H1 (cell line): ENCODE measurements around the gene TXK. TPM values are rescaled to one million over a fixed set of nuclear protein-coding genes. Genes with fewer than 3 reads are reported as not detected.

ENCODE experiments used
- CTCF ChIA-PET: fragments of 300-600 bp; sonication (Branson Sonifier 250); formaldehyde crosslinking; loops from one replicate; lab custom pipeline; 2021; ENCODE audit not compliant: partially characterized antibody; lab: Charles Lee
- POLR2A ChIA-PET: fragments of 300-600 bp; sonication (Branson Sonifier 250); formaldehyde crosslinking; loops from one replicate; lab custom pipeline; 2021; ENCODE audit warnings: inconsistent platforms; ENCODE audit not compliant: partially characterized antibody; lab: Charles Lee
- DNase-seq, 2 experiments: peaks; one replicate each; pipeline versions ENCODE4 v3.0.0 to v3.0.0-alpha.2; 2010 to 2022; ENCODE audit warnings: low spot score in 2 of 2, low read depth in 1 of 2, mixed read lengths in 1 of 2
- FAIRE-seq: peaks from 2 replicates; lab custom pipeline; 2011; peaks lifted over from hg19 to GRCh38; lab: Jason Lieb, UNC
- H2AFZ ChIP-seq: 2 replicates; pipeline ENCODE4 v1.8.1; 2012; ENCODE audit warnings: low read length, inconsistent platforms
- H2AK5ac ChIP-seq: 2 replicates; pipeline ENCODE4 v1.6.1; 2013; ENCODE audit warnings: low read depth, low read length
- H2BK120ac ChIP-seq: replicated peaks from 2 replicates; pipeline ENCODE3; 2013; ENCODE audit warnings: low read depth, low read length, inconsistent platforms
- H2BK12ac ChIP-seq: 2 replicates; pipeline ENCODE4 v1.6.1; 2013; ENCODE audit warnings: low read depth, low read length
- H2BK15ac ChIP-seq: 2 replicates; pipeline ENCODE4 v1.6.1; 2013; ENCODE audit warnings: low read length
- H2BK20ac ChIP-seq: 2 replicates; pipeline ENCODE4 v1.6.1; 2013; ENCODE audit warnings: low read length
- H2BK5ac ChIP-seq: 2 replicates; pipeline ENCODE4 v1.6.1; 2013; ENCODE audit warnings: low read depth, low read length
- H3K14ac ChIP-seq: 2 replicates; pipeline ENCODE4 v1.6.1; 2013; ENCODE audit warnings: inconsistent platforms; ENCODE audit not compliant: insufficient read length
- H3K18ac ChIP-seq: 2 replicates; pipeline ENCODE4 v1.6.1; 2013; ENCODE audit warnings: low read length; ENCODE audit errors: extremely low read depth
- H3K23ac ChIP-seq: 2 replicates; pipeline ENCODE4 v1.6.1; 2013; ENCODE audit warnings: inconsistent platforms; ENCODE audit not compliant: insufficient read length
- H3K23me2 ChIP-seq: 2 replicates; pipeline ENCODE4 v1.6.1; 2013; ENCODE audit warnings: low read depth, low read length
- H3K27ac ChIP-seq: 2 replicates; pipeline ENCODE4 v1.6.1; 2011; ENCODE audit warnings: low read depth, low read length, inconsistent platforms
- H3K27me3 ChIP-seq, 4 experiments: replicated peaks in 1 of 4; 1 replicate in 1 of 4; 2 replicates in 3 of 4; pipeline versions ENCODE4 v1.6.1 to v1.8.1; 2011 to 2013; ENCODE audit warnings: low read length in 3 of 4, mild to moderate bottlenecking in 3 of 4, inconsistent platforms in 2 of 4, mixed read lengths in 2 of 4, moderate library complexity in 1 of 4; ENCODE audit not compliant: control insufficient read depth in 3 of 4, insufficient read depth in 3 of 4; ENCODE audit errors: extremely low read depth in 1 of 4
- H3K36me3 ChIP-seq, 4 experiments: 2 replicates each; pipeline versions ENCODE4 v1.6.1 to v1.8.1; 2011 to 2013; ENCODE audit warnings: mild to moderate bottlenecking in 4 of 4, low read length in 3 of 4, moderate library complexity in 2 of 4, control low read depth in 1 of 4, inconsistent platforms in 1 of 4; ENCODE audit not compliant: insufficient read depth in 4 of 4, control insufficient read depth in 2 of 4
- H3K4ac ChIP-seq: replicated peaks from 2 replicates; pipeline ENCODE3; 2013; ENCODE audit warnings: low read length, low read depth, mixed read lengths, inconsistent platforms; ENCODE audit not compliant: insufficient read length
- H3K4me1 ChIP-seq, 4 experiments: replicated peaks in 1 of 4; 1 replicate in 1 of 4; 2 replicates in 3 of 4; pipeline versions ENCODE4 v1.6.1 to v1.8.1; 2011 to 2013; ENCODE audit warnings: low read length in 3 of 4, inconsistent platforms in 2 of 4, mixed read lengths in 1 of 4; ENCODE audit not compliant: insufficient read depth in 4 of 4, control insufficient read depth in 3 of 4
- H3K4me2 ChIP-seq, 2 experiments: 2 replicates each; pipeline versions ENCODE4 v1.6.1 to v1.8.1; 2011 to 2013; ENCODE audit warnings: low read depth in 2 of 2, low read length in 2 of 2, control low read depth in 1 of 2, inconsistent platforms in 1 of 2, mild to moderate bottlenecking in 1 of 2; ENCODE audit not compliant: insufficient read depth in 1 of 2
- H3K4me3 ChIP-seq, 4 experiments: fragments of 200-600, 300-600 bp in 1 of 4; sonication (generic), shearing (Covaris generic), sonication (Bioruptor Twin) in 1 of 4; 2 replicates each; pipeline versions ENCODE4 v1.5.1 to v1.8.1; 2011 to 2016; ENCODE audit warnings: low read length in 4 of 4, low read depth in 3 of 4, control low read depth in 2 of 4, inconsistent platforms in 2 of 4, mild to moderate bottlenecking in 2 of 4, mixed read lengths in 1 of 4, moderate library complexity in 1 of 4; ENCODE audit not compliant: insufficient read depth in 2 of 4; ENCODE audit errors: extremely low read depth in 1 of 4
- H3K56ac ChIP-seq: replicated peaks from 2 replicates; pipeline ENCODE3; 2013; ENCODE audit warnings: low read depth, mild to moderate bottlenecking, mixed read lengths, low read length, inconsistent platforms; ENCODE audit not compliant: insufficient read length
- H3K79me1 ChIP-seq: 2 replicates; pipeline ENCODE4 v1.6.1; 2013; ENCODE audit warnings: low read depth, low read length, control low read depth
- H3K79me2 ChIP-seq, 2 experiments: 2 replicates each; pipeline versions ENCODE4 v1.6.1 to v1.8.1; 2012 to 2013; ENCODE audit warnings: low read length in 2 of 2, mild to moderate bottlenecking in 2 of 2, inconsistent platforms in 1 of 2; ENCODE audit not compliant: insufficient read depth in 2 of 2, control insufficient read depth in 1 of 2
- H3K9ac ChIP-seq, 4 experiments: replicated peaks in 1 of 4; 1 replicate in 1 of 4; 2 replicates in 3 of 4; pipeline versions ENCODE4 v1.6.1 to v1.8.1; 2011 to 2013; ENCODE audit warnings: low read depth in 3 of 4, low read length in 3 of 4, control low read depth in 2 of 4, mild to moderate bottlenecking in 2 of 4, moderate library complexity in 2 of 4, inconsistent platforms in 1 of 4; ENCODE audit errors: extremely low read depth in 1 of 4
- H3K9me3 ChIP-seq, 2 experiments: 2 replicates each; pipeline versions ENCODE4 v1.6.1 to v1.8.1; 2012 to 2013; ENCODE audit warnings: mild to moderate bottlenecking in 2 of 2, moderate library complexity in 2 of 2, control low read depth in 1 of 2, inconsistent platforms in 1 of 2, low read depth in 1 of 2, low read length in 1 of 2, mixed read lengths in 1 of 2; ENCODE audit not compliant: insufficient read depth in 2 of 2
- H4K20me1 ChIP-seq, 2 experiments: replicated peaks in 1 of 2; 2 replicates each; pipeline versions ENCODE3 to v1.8.1; 2011 to 2013; ENCODE audit warnings: inconsistent platforms in 2 of 2, low read length in 2 of 2, mild to moderate bottlenecking in 1 of 2; ENCODE audit not compliant: insufficient read depth in 2 of 2, control insufficient read depth in 1 of 2
- H4K5ac ChIP-seq: 2 replicates; pipeline ENCODE4 v1.6.1; 2013; ENCODE audit warnings: low read length, low read depth, mixed read lengths, inconsistent platforms; ENCODE audit not compliant: insufficient read length
- H4K8ac ChIP-seq: 2 replicates; pipeline ENCODE4 v1.8.0; 2013; ENCODE audit warnings: mild to moderate bottlenecking, moderate library complexity, low read length, inconsistent platforms; ENCODE audit not compliant: insufficient read depth; ENCODE audit errors: extremely low read depth
- H4K91ac ChIP-seq: replicated peaks from 2 replicates; pipeline ENCODE3; 2013; ENCODE audit warnings: low read length, mixed read lengths, inconsistent platforms; ENCODE audit not compliant: insufficient read length
- ASH2L ChIP-seq: fragments of 200-600, 300-600 bp; sonication (generic); IDR thresholded peaks from one replicate; pipeline ENCODE4 v1.7.1; 2017; ENCODE audit warnings: low read length
- CBX5 ChIP-seq: fragments of 300-800, 300-1000 bp; sonication (generic); IDR thresholded peaks from 2 replicates; pipeline ENCODE4 v1.7.1; 2016; ENCODE audit warnings: antibody characterized with exemption, low read length, low read depth
- CEBPB ChIP-seq: IDR thresholded peaks from 2 replicates; pipeline ENCODE4 v1.6.1; 2012; ENCODE audit warnings: low read depth, low read length
- CREB1 ChIP-seq: IDR thresholded peaks from 2 replicates; pipeline ENCODE4 v1.6.1; 2012; ENCODE audit warnings: inconsistent platforms
- GABPA ChIP-seq: IDR thresholded peaks from 2 replicates; pipeline ENCODE4 v1.6.1; 2011; ENCODE audit warnings: mild to moderate bottlenecking, low read length, moderate library complexity, borderline replicate concordance; ENCODE audit not compliant: insufficient read depth
- NANOG ChIP-seq: IDR thresholded peaks from 2 replicates; pipeline ENCODE4 v1.6.1; 2011; ENCODE audit warnings: low read length, low read depth, mild to moderate bottlenecking, inconsistent platforms; ENCODE audit not compliant: insufficient read depth, poor library complexity, severe bottlenecking
- POLR2A ChIP-seq, 2 experiments: IDR thresholded peaks; 1 replicate in 1 of 2; 2 replicates in 1 of 2; pipeline ENCODE4 v1.6.1; 2011; ENCODE audit warnings: low read depth in 2 of 2, low read length in 2 of 2, mild to moderate bottlenecking in 2 of 2; ENCODE audit errors: control extremely low read depth in 1 of 2
- POLR2AphosphoS5 ChIP-seq: IDR thresholded peaks from 2 replicates; pipeline ENCODE4 v1.6.1; 2011; ENCODE audit warnings: low read depth, low read length
- SIRT6 ChIP-seq: IDR thresholded peaks from one replicate; pipeline ENCODE4 v1.7.1; 2012; ENCODE audit warnings: low read length, inconsistent platforms
- SP1 ChIP-seq: IDR thresholded peaks from 2 replicates; pipeline ENCODE4 v1.6.1; 2011; ENCODE audit warnings: low read depth, low read length
- SP2 ChIP-seq: IDR thresholded peaks from 2 replicates; pipeline ENCODE4 v1.6.1; 2012; ENCODE audit warnings: mild to moderate bottlenecking, low read length, inconsistent platforms
- SUZ12 ChIP-seq: fragments of 200-600 bp; sonication (generic); IDR thresholded peaks from 2 replicates; pipeline ENCODE4 v1.6.1; 2012; ENCODE audit warnings: mild to moderate bottlenecking, inconsistent platforms, low read length, moderate library complexity, mixed read lengths
- TAF1 ChIP-seq: IDR thresholded peaks from 2 replicates; pipeline ENCODE4 v1.6.1; 2011; ENCODE audit warnings: mild to moderate bottlenecking, low read depth, low read length
- TEAD4 ChIP-seq: IDR thresholded peaks from 2 replicates; pipeline ENCODE4 v1.6.1; 2012; ENCODE audit warnings: low read depth, low read length, inconsistent platforms, mixed read lengths
- YY1 ChIP-seq: IDR thresholded peaks from 2 replicates; pipeline ENCODE4 v1.6.1; 2011; ENCODE audit warnings: low read depth, mild to moderate bottlenecking, low read length
- polyA plus RNA-seq, 7 experiments: library from polyadenylated mRNA; depleted of rRNA in 3 of 7; stranded (reverse) in 5 of 7; unstranded in 2 of 7; fragments of >200 nt in 5 of 7; fragments of 200-250 nt in 2 of 7; gene quantifications; 1 replicate in 5 of 7; 2 replicates in 1 of 7; 4 replicates in 1 of 7; pipeline versions ENCODE4 v1.2.1 to v1.2.3, GENCODE V29; 2011 to 2013; ENCODE audit warnings: missing spikeins in 2 of 7, mixed read lengths in 2 of 7
- total RNA-seq: library from RNA; stranded (reverse); fragmentation: NEBNext Ultra II Directional; extraction: Animal tissue kit (Norgen Biotek cat#: 25700); gene quantifications from 2 replicates; pipeline ENCODE4 v1.2.1, GENCODE V29; 2021

TXK gene
- total and polyA plus RNA-seq, 2 of the 8 experiments (the other 6 are each of a cell fraction or from before 2014, with no cell fraction given), result not detected

- Histone ChIP-seq H3K18ac (no peak overlapping the region), H3K4me1 (peaks cover 0 to 3% (median 0%) of the 10 kb centered on the region in 4 experiments; a peak in 1 of 7 replicates), H2BK12ac (no peak overlapping the region), H3K23ac (no peak overlapping the region), H3K56ac (no peak overlapping the region), H3K14ac (no peak overlapping the region), H3K9me3 (no peaks in the 10 kb centered on the region), H3K9ac (no peak overlapping the region), H2AFZ (no peak overlapping the region), H3K79me2 (no peaks in the 10 kb centered on the region), H3K36me3 (peaks cover 0 to 3% (median 0%) of the 10 kb centered on the region in 4 experiments; a peak in 2 of 8 replicates), H3K27ac (no peak overlapping the region), H2BK15ac (no peak overlapping the region), H3K23me2 (no peaks in the 10 kb centered on the region), H4K91ac (no peak overlapping the region), H4K5ac (no peak overlapping the region), H3K27me3 (no peaks in the 10 kb centered on the region), H3K4me2 (no peak overlapping the region), H4K8ac (no peak overlapping the region), H4K20me1 (no peaks in the 10 kb centered on the region), H2BK20ac (no peak overlapping the region), H2BK5ac (no peak overlapping the region), H2BK120ac (no peak overlapping the region), H3K79me1 (no peaks in the 10 kb centered on the region), H2AK5ac (no peak overlapping the region), H3K4ac (no peak overlapping the region), H3K4me3 (no peak overlapping the region)
- CTCF ChIA-PET, result interaction anchor here (1.8 kb wide), 1 partner anchor 9 kb away, joined by 4 read pairs; no protein-coding TSS in a partner anchor
- TF ChIP-seq CBX5 (no peak), POLR2A (IDR thresholded peaks at IDR 0.05; ENCODE audit: control extremely low read depth in 1 of 2, low read depth in 2 of 2, low read length in 2 of 2) (no peak), NANOG (no peak), ASH2L (no peak), SP1 (no peak), GABPA (no peak), SP2 (no peak), TEAD4 (no peak), TAF1 (no peak), SUZ12 (no peak), YY1 (no peak), CREB1 (no peak), POLR2AphosphoS5 (no peak), CEBPB (no peak), SIRT6 (no peak)
- FAIRE-seq (no peak), DNase-seq (no peak)
- POLR2A ChIA-PET, result no interaction called here
These were observed 381 bp downstream of the TXK start for GRCh38 chr4:48133669-48134068.
